H1 (cell line): ENCODE measurements around the gene PLCB1. TPM values are rescaled to one million over a fixed set of nuclear protein-coding genes. Genes with fewer than 3 reads are reported as not detected.

Experiments
- CTCF ChIA-PET: fragments of 300-600 bp; sonication (Branson Sonifier 250); formaldehyde crosslinking; loops from one replicate; lab custom pipeline; 2021; ENCODE audit not compliant: partially characterized antibody; lab: Charles Lee
- POLR2A ChIA-PET: fragments of 300-600 bp; sonication (Branson Sonifier 250); formaldehyde crosslinking; loops from one replicate; lab custom pipeline; 2021; ENCODE audit warnings: inconsistent platforms; ENCODE audit not compliant: partially characterized antibody; lab: Charles Lee
- DNase-seq, 2 experiments: peaks; one replicate each; pipeline versions ENCODE4 v3.0.0 to v3.0.0-alpha.2; 2010 to 2022; ENCODE audit warnings: low spot score in 2 of 2, low read depth in 1 of 2, mixed read lengths in 1 of 2
- FAIRE-seq: peaks from 2 replicates; lab custom pipeline; 2011; peaks lifted over from hg19 to GRCh38; lab: Jason Lieb, UNC
- H2AFZ ChIP-seq: 2 replicates; pipeline ENCODE4 v1.8.1; 2012; ENCODE audit warnings: low read length, inconsistent platforms
- H2AK5ac ChIP-seq: 2 replicates; pipeline ENCODE4 v1.6.1; 2013; ENCODE audit warnings: low read depth, low read length
- H2BK120ac ChIP-seq: replicated peaks from 2 replicates; pipeline ENCODE3; 2013; ENCODE audit warnings: low read depth, low read length, inconsistent platforms
- H2BK12ac ChIP-seq: 2 replicates; pipeline ENCODE4 v1.6.1; 2013; ENCODE audit warnings: low read depth, low read length
- H2BK15ac ChIP-seq: 2 replicates; pipeline ENCODE4 v1.6.1; 2013; ENCODE audit warnings: low read length
- H2BK20ac ChIP-seq: 2 replicates; pipeline ENCODE4 v1.6.1; 2013; ENCODE audit warnings: low read length
- H2BK5ac ChIP-seq: 2 replicates; pipeline ENCODE4 v1.6.1; 2013; ENCODE audit warnings: low read depth, low read length
- H3K14ac ChIP-seq: 2 replicates; pipeline ENCODE4 v1.6.1; 2013; ENCODE audit warnings: inconsistent platforms; ENCODE audit not compliant: insufficient read length
- H3K18ac ChIP-seq: 2 replicates; pipeline ENCODE4 v1.6.1; 2013; ENCODE audit warnings: low read length; ENCODE audit errors: extremely low read depth
- H3K23ac ChIP-seq: 2 replicates; pipeline ENCODE4 v1.6.1; 2013; ENCODE audit warnings: inconsistent platforms; ENCODE audit not compliant: insufficient read length
- H3K23me2 ChIP-seq: 2 replicates; pipeline ENCODE4 v1.6.1; 2013; ENCODE audit warnings: low read depth, low read length
- H3K27ac ChIP-seq: 2 replicates; pipeline ENCODE4 v1.6.1; 2011; ENCODE audit warnings: low read depth, low read length, inconsistent platforms
- H3K27me3 ChIP-seq, 4 experiments: replicated peaks in 1 of 4; 1 replicate in 1 of 4; 2 replicates in 3 of 4; pipeline versions ENCODE4 v1.6.1 to v1.8.1; 2011 to 2013; ENCODE audit warnings: low read length in 3 of 4, mild to moderate bottlenecking in 3 of 4, inconsistent platforms in 2 of 4, mixed read lengths in 2 of 4, moderate library complexity in 1 of 4; ENCODE audit not compliant: control insufficient read depth in 3 of 4, insufficient read depth in 3 of 4; ENCODE audit errors: extremely low read depth in 1 of 4
- H3K36me3 ChIP-seq, 4 experiments: 2 replicates each; pipeline versions ENCODE4 v1.6.1 to v1.8.1; 2011 to 2013; ENCODE audit warnings: mild to moderate bottlenecking in 4 of 4, low read length in 3 of 4, moderate library complexity in 2 of 4, control low read depth in 1 of 4, inconsistent platforms in 1 of 4; ENCODE audit not compliant: insufficient read depth in 4 of 4, control insufficient read depth in 2 of 4
- H3K4ac ChIP-seq: replicated peaks from 2 replicates; pipeline ENCODE3; 2013; ENCODE audit warnings: low read length, low read depth, mixed read lengths, inconsistent platforms; ENCODE audit not compliant: insufficient read length
- H3K4me1 ChIP-seq, 4 experiments: replicated peaks in 1 of 4; 1 replicate in 1 of 4; 2 replicates in 3 of 4; pipeline versions ENCODE4 v1.6.1 to v1.8.1; 2011 to 2013; ENCODE audit warnings: low read length in 3 of 4, inconsistent platforms in 2 of 4, mixed read lengths in 1 of 4; ENCODE audit not compliant: insufficient read depth in 4 of 4, control insufficient read depth in 3 of 4
- H3K4me2 ChIP-seq, 2 experiments: 2 replicates each; pipeline versions ENCODE4 v1.6.1 to v1.8.1; 2011 to 2013; ENCODE audit warnings: low read depth in 2 of 2, low read length in 2 of 2, control low read depth in 1 of 2, inconsistent platforms in 1 of 2, mild to moderate bottlenecking in 1 of 2; ENCODE audit not compliant: insufficient read depth in 1 of 2
- H3K4me3 ChIP-seq, 4 experiments: fragments of 200-600, 300-600 bp in 1 of 4; sonication (generic), shearing (Covaris generic), sonication (Bioruptor Twin) in 1 of 4; 2 replicates each; pipeline versions ENCODE4 v1.5.1 to v1.8.1; 2011 to 2016; ENCODE audit warnings: low read length in 4 of 4, low read depth in 3 of 4, control low read depth in 2 of 4, inconsistent platforms in 2 of 4, mild to moderate bottlenecking in 2 of 4, mixed read lengths in 1 of 4, moderate library complexity in 1 of 4; ENCODE audit not compliant: insufficient read depth in 2 of 4; ENCODE audit errors: extremely low read depth in 1 of 4
- H3K56ac ChIP-seq: replicated peaks from 2 replicates; pipeline ENCODE3; 2013; ENCODE audit warnings: low read depth, mild to moderate bottlenecking, mixed read lengths, low read length, inconsistent platforms; ENCODE audit not compliant: insufficient read length
- H3K79me1 ChIP-seq: 2 replicates; pipeline ENCODE4 v1.6.1; 2013; ENCODE audit warnings: low read depth, low read length, control low read depth
- H3K79me2 ChIP-seq, 2 experiments: 2 replicates each; pipeline versions ENCODE4 v1.6.1 to v1.8.1; 2012 to 2013; ENCODE audit warnings: low read length in 2 of 2, mild to moderate bottlenecking in 2 of 2, inconsistent platforms in 1 of 2; ENCODE audit not compliant: insufficient read depth in 2 of 2, control insufficient read depth in 1 of 2
- H3K9ac ChIP-seq, 4 experiments: replicated peaks in 1 of 4; 1 replicate in 1 of 4; 2 replicates in 3 of 4; pipeline versions ENCODE4 v1.6.1 to v1.8.1; 2011 to 2013; ENCODE audit warnings: low read depth in 3 of 4, low read length in 3 of 4, control low read depth in 2 of 4, mild to moderate bottlenecking in 2 of 4, moderate library complexity in 2 of 4, inconsistent platforms in 1 of 4; ENCODE audit errors: extremely low read depth in 1 of 4
- H3K9me3 ChIP-seq, 2 experiments: 2 replicates each; pipeline versions ENCODE4 v1.6.1 to v1.8.1; 2012 to 2013; ENCODE audit warnings: mild to moderate bottlenecking in 2 of 2, moderate library complexity in 2 of 2, control low read depth in 1 of 2, inconsistent platforms in 1 of 2, low read depth in 1 of 2, low read length in 1 of 2, mixed read lengths in 1 of 2; ENCODE audit not compliant: insufficient read depth in 2 of 2
- H4K20me1 ChIP-seq, 2 experiments: replicated peaks in 1 of 2; 2 replicates each; pipeline versions ENCODE3 to v1.8.1; 2011 to 2013; ENCODE audit warnings: inconsistent platforms in 2 of 2, low read length in 2 of 2, mild to moderate bottlenecking in 1 of 2; ENCODE audit not compliant: insufficient read depth in 2 of 2, control insufficient read depth in 1 of 2
- H4K5ac ChIP-seq: 2 replicates; pipeline ENCODE4 v1.6.1; 2013; ENCODE audit warnings: low read length, low read depth, mixed read lengths, inconsistent platforms; ENCODE audit not compliant: insufficient read length
- H4K8ac ChIP-seq: 2 replicates; pipeline ENCODE4 v1.8.0; 2013; ENCODE audit warnings: mild to moderate bottlenecking, moderate library complexity, low read length, inconsistent platforms; ENCODE audit not compliant: insufficient read depth; ENCODE audit errors: extremely low read depth
- H4K91ac ChIP-seq: replicated peaks from 2 replicates; pipeline ENCODE3; 2013; ENCODE audit warnings: low read length, mixed read lengths, inconsistent platforms; ENCODE audit not compliant: insufficient read length
- ASH2L ChIP-seq: fragments of 200-600, 300-600 bp; sonication (generic); IDR thresholded peaks from one replicate; pipeline ENCODE4 v1.7.1; 2017; ENCODE audit warnings: low read length
- BACH1 ChIP-seq: IDR thresholded peaks from 2 replicates; pipeline ENCODE4 v1.6.1; 2012; ENCODE audit warnings: low read length, improper control_type of control experiment
- CBX8 ChIP-seq: fragments of 300-800, 300-1000 bp; sonication (generic); IDR thresholded peaks from 2 replicates; pipeline ENCODE4 v1.7.1; 2016; ENCODE audit warnings: low read depth, low read length, borderline replicate concordance
- CREB1 ChIP-seq: IDR thresholded peaks from 2 replicates; pipeline ENCODE4 v1.6.1; 2012; ENCODE audit warnings: inconsistent platforms
- KDM4A ChIP-seq: IDR thresholded peaks from one replicate; pipeline ENCODE4 v1.7.1; 2012; ENCODE audit warnings: low read depth, mild to moderate bottlenecking, moderate library complexity, low read length, inconsistent platforms; ENCODE audit not compliant: severe bottlenecking
- KDM5A ChIP-seq: fragments of 200-600 bp; IDR thresholded peaks from 2 replicates; pipeline ENCODE4 v1.7.1; 2012; ENCODE audit warnings: mild to moderate bottlenecking, low read length, inconsistent platforms, mixed read lengths
- NANOG ChIP-seq: IDR thresholded peaks from 2 replicates; pipeline ENCODE4 v1.6.1; 2011; ENCODE audit warnings: low read length, low read depth, mild to moderate bottlenecking, inconsistent platforms; ENCODE audit not compliant: insufficient read depth, poor library complexity, severe bottlenecking
- SP2 ChIP-seq: IDR thresholded peaks from 2 replicates; pipeline ENCODE4 v1.6.1; 2012; ENCODE audit warnings: mild to moderate bottlenecking, low read length, inconsistent platforms
- SP4 ChIP-seq: IDR thresholded peaks from 2 replicates; pipeline ENCODE4 v1.6.1; 2012; ENCODE audit warnings: low read length, inconsistent platforms
- ZNF274 ChIP-seq: IDR thresholded peaks from 2 replicates; pipeline ENCODE4 v1.7.0; 2012; ENCODE audit warnings: low read length, borderline replicate concordance; ENCODE audit errors: extremely low read depth
- WGBS, 2 experiments: shearing (Covaris generic) in 1 of 2; methylation state at CpG; one replicate each; pipeline versions ENCODE4 v1.1.6 to v1.1.7; 2013 to 2015; ENCODE audit warnings: low lambda C conversion rate in 2 of 2, mixed read lengths in 2 of 2, inconsistent platforms in 1 of 2, low coverage in 1 of 2, missing lambda C conversion rate in 1 of 2; ENCODE audit not compliant: insufficient replicate concordance in 2 of 2, insufficient coverage in 1 of 2, insufficient read length in 1 of 2; ENCODE audit errors: extremely low coverage in 1 of 2, missing lambda C conversion rate in 1 of 2; 5-methylcytosine and 5-hydroxymethylcytosine counted together
- polyA plus RNA-seq, 7 experiments: library from polyadenylated mRNA; depleted of rRNA in 3 of 7; stranded (reverse) in 5 of 7; unstranded in 2 of 7; fragments of >200 nt in 5 of 7; fragments of 200-250 nt in 2 of 7; gene quantifications; 1 replicate in 5 of 7; 2 replicates in 1 of 7; 4 replicates in 1 of 7; pipeline versions ENCODE4 v1.2.1 to v1.2.3, GENCODE V29; 2011 to 2013; ENCODE audit warnings: missing spikeins in 2 of 7, mixed read lengths in 2 of 7
- total RNA-seq: library from RNA; stranded (reverse); fragmentation: NEBNext Ultra II Directional; extraction: Animal tissue kit (Norgen Biotek cat#: 25700); gene quantifications from 2 replicates; pipeline ENCODE4 v1.2.1, GENCODE V29; 2021

The PLCB1 gene
- total and polyA plus RNA-seq, 2 of the 8 experiments (the other 6 are each of a cell fraction or from before 2014, with no cell fraction given): 2.6 to 9.1 TPM

GRCh38 chr20:8190043-8190880 lies 58.2 kb downstream of the PLCB1 start:
- no peak overlapping the region for H3K18ac ChIP-seq
- no peak overlapping the region for H2BK20ac ChIP-seq
- no peak overlapping the region for H3K14ac ChIP-seq
- DNase-seq (no peak), FAIRE-seq (no peak)
- H3K27ac ChIP-seq: no peak overlapping the region
- no peak overlapping the region for H2AFZ ChIP-seq
- no peak overlapping the region for H3K23ac ChIP-seq
- H3K23me2 ChIP-seq: no peaks in the 10 kb centered on the region
- H3K56ac ChIP-seq: no peak overlapping the region
- no peaks in the 10 kb centered on the region; the same call in 1 of the 2 replicates for H3K79me1 ChIP-seq
- no peak overlapping the region for H2BK15ac ChIP-seq
- no peak overlapping the region for H2BK120ac ChIP-seq
- H3K27me3 ChIP-seq: no peaks in the 10 kb centered on the region
- H2BK12ac ChIP-seq: no peak overlapping the region
- no peak overlapping the region for H3K4me2 ChIP-seq
- TF ChIP-seq CREB1: no peak
- TF ChIP-seq BACH1: no peak
- TF ChIP-seq NANOG: no peak
- no peak for TF ChIP-seq ZNF274
- TF ChIP-seq SP4: no peak
- no peak for TF ChIP-seq SP2
- TF ChIP-seq ASH2L: no peak
- no peak for TF ChIP-seq KDM4A
- TF ChIP-seq KDM5A: no peak
- no peak for TF ChIP-seq CBX8
- H3K36me3 ChIP-seq: 0 out of 8 replicates have a peak, but pooled peaks cover 0 to 4% (median 0%) of the 10 kb centered on the region in 4 experiments
- H4K91ac ChIP-seq: no peak overlapping the region
- H4K5ac ChIP-seq: no peak overlapping the region
- H2BK5ac ChIP-seq: no peak overlapping the region
- H4K8ac ChIP-seq: no peak overlapping the region
- H3K4ac ChIP-seq: no peak overlapping the region
- H4K20me1 ChIP-seq: no peaks in the 10 kb centered on the region
- no peaks in the 10 kb centered on the region for H3K4me1 ChIP-seq
- POLR2A ChIA-PET: no interaction called here
- H3K9ac ChIP-seq: no peak overlapping the region
- H3K79me2 ChIP-seq: no peaks in the 10 kb centered on the region
- WGBS, 2 experiments: 90% methylated on average over 7 of the region's 7 CpGs; no CpG with 5 or more reads in 1 of the 2 experiments
- H3K9me3 ChIP-seq: peaks cover 5% of the 10 kb centered on the region in 2 experiments; a peak in 2 of 4 replicates
- no peak overlapping the region for H3K4me3 ChIP-seq
- CTCF ChIA-PET: no interaction called here
- H2AK5ac ChIP-seq: no peak overlapping the region
